GM18526 (cell line): Measurements from ENCODE around the gene TAF1B.

Experiments
- POLR2A ChIP-seq: IDR thresholded peaks from 3 replicates; pipeline ENCODE4 v1.6.1; 2011; ENCODE audit not compliant: insufficient read length; ENCODE audit errors: extremely low read depth

Gene TAF1B

DNA sequence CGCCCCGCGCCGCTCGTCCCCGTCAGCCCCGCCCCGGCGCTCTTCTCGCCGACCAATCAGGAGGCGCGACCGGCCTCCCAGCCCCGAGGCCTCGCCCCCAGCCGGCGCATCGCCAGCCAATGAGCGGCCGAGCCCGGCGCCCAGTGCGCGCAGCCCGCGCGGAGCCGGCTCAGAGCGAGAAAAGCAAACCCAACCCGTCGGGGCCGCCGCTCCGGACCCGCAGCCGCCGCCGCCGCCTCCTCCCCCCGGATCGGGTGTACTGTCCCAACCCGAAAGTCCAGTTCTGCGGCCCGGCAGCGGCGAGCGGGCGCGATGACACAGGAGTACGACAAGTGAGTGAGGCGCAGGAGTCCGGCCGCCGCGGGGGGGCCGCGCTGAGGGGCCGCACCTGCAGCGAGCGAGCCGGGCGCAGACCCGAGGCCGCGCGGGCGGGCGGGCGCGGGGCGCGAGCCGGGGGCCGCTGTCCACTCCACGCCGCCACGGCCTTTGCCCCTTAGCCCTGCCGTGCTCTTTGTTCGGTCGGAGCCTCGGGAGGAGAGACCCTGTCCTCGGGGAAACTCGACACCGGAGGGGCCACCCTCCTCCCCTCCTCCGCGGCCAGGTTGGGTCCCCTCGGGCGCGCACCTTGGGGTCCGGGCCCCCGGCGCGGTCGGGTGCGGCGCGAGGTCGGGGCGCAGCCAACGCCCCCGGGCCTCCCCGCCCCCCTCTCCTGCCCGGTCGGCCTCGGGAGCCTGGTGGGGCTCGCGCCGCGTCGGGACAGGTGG lies 108.4 kb downstream of the TAF1B start, which contains the start of gene GRHL1:
Gene GRHL1 (plus strand): TSS at position 172 of the 764 bp plus-strand sequence. CDS start 141 bp downstream, at position 313.
- TF ChIP-seq POLR2A, result no peak

DNA sequence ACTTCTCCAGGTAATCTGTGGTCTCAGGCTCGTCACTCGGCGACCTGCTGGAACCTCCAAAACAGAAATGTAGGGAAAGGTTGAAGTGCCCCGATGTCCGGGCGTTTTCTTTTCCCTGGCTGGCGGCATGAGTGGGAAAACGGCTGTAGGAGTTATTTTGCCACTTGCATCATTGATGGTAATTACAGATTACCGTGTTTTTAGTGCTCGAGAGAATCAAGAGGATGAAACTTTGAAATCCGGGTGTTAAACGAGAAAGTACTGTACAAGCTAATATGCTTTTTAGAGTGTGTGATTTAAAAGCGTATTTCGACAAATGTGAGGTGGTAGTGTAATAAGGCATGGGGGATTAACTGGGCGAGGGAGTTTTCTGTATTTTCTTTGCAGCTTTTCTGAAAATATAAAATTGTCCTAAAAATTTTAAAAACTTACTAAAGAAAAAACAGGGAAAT lies 109.0 kb downstream of the TAF1B start:
- TF ChIP-seq POLR2A, result no peak

DNA sequence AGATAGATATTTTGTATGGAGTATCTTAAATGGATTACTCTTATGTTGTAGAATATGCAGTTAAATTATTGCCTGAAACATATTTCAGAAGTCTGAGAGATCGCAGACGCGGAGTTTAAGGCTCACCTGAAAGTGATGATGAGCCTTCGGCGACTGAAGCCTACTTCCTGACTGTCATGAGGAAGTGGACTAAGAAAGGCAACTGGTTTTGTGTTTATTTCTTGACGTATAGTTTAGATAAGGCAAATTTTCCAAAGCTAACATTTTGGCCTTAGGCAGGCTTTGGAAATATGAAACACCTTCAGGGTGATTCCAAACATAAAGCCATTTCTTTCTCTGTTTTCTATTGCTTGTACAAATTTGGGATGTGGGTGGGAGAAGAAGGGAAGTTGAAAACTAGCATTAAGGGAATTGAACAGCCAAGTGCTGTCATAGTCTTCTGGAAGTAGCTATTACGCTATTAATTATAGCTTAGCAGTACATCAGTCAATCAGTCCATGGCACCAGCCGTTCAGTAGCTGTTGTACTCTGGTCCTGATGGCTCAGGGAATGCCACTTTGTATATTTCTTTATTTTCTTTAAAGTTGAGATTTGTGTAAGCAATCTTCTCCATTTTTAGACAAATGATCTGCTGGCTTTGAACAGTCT lies 109.7 kb downstream of the TAF1B start:
- no peak for TF ChIP-seq POLR2A

DNA sequence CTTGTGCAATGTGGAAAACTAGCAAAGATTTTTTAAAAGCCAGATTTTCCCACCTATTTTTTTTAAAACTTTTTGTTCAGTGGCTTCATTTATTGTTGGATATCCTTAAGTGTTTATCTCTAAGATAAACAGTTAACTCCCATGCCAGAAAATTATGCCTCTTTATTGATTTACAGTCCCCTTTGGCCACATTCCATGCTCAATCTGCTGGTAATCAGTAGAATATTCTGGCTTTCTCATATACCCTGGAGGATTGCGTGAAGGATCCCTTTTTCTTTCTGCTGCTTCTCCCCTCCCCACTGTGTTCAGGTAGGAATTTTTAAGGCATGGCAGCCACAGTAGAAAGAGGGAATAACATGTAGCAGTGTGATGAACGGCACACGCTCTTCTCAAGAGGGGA lies 110.9 kb downstream of the TAF1B start:
- TF ChIP-seq POLR2A, result no peak

DNA sequence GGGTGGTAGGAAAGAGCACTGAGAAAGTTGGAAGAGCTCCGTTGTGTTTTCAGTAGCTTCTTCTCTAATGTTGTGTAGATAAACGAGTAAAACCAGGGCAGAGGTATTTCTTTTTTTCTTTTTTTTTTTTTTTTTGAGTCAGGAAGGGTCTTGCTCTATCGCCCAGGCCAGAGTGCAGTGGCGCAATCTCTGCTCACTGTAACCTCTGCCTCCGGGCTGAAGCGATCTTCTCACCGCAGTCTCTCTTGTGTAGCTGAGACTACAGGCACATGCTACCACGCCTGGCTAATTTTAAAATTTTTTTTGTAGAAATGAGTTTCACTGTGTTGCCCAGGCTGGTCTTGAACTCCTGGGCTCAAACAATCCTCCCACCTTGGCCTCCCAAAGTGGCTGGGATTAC lies 114.8 kb downstream of the TAF1B start:
- no peak for TF ChIP-seq POLR2A

DNA sequence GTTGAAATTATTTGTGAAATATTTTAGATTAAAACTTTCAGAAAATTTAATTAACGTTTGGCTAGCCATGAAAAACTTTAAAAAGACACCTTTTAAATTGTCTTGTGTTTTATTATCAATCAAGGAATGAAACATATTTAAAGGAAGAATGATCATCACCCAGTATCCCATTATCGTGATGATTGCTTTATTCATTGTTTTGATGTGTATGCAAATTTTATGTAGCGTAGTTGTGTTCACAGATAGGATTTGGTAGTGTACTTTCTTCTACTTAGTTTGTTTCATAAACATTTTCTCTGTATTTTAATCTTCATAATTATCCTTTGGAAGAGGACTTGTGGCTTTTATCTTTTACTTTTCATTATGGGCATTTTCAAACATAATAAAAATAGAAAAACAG lies 116.0 kb downstream of the TAF1B start:
- TF ChIP-seq POLR2A, result no peak

DNA sequence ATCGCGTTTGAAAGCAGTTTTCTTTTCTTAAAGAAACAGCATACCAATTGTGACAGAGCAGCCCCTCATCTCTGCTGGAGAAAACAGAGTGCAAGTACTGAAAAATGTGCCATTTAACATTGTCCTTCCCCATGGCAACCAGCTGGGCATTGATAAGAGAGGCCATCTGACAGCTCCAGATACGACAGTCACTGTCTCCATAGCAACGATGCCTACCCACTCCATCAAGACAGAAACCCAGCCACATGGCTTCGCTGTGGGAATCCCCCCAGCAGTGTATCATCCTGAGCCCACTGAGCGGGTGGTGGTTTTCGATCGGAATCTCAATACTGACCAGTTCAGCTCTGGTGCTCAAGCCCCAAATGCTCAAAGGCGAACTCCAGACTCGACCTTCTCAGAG lies 117.7 kb downstream of the TAF1B start:
- TF ChIP-seq POLR2A, result no peak

DNA sequence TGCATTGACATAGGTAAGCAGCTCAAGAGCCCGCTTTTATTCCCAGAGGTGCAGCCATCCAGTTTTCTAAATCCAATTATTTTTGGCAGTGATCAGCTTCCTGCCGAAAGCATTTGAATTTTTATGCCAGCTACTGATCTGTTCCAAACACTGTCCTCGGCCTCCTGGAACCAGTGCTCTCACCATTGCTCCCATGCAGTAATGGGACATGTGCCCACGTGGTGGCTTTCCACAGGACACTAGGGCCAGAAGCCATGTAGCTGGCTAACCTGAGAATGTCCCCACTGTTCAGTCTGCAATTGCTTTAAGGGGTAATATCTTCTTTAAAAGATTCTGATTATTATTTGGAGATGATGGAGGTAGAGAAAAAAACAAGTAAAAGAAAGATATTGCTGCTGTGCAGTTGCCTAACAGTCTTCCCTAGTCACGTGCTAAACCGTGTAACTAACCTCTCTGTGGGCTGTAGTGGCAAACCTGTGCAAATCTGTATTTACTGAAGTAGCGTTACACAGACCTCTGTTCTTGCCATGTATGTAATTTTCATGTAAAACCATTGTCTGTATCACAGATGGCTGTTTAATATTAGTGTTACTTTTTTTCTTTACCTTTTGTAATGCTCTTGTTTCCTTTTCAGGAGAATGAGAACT lies 121.2 kb downstream of the TAF1B start:
- TF ChIP-seq POLR2A, result no peak

DNA sequence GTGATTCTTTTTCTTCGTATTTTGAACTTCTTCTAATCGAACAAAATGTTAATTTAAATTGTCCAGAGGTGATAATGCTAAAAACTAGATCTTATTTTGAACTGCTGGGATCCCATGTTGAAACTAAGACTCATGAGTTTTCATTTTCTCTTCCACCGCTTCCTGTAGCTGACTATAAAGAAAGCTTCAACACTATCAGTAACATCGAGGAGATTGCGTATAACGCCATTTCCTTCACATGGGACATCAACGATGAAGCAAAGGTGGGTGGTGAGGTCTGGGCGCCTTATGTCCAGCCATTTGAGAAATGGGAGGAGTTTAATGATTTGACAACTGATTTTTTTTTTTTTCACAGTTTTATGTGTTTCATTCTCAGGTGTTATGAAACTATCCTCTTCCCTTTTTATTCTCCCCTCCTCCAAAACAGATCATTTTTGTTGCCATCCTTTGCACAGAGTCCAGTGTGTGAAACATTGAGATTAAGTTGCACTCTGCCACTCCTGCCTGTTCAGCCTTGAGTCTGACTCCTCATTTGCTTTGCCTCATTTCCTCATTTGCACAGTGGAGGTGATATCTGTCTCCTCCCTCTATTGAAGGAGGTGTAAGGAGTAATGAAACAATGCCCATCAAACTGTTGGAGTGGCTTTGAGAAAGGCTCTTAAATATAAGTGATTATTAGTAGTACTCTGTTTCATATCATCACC lies 122.0 kb downstream of the TAF1B start:
- TF ChIP-seq POLR2A, result no peak

DNA sequence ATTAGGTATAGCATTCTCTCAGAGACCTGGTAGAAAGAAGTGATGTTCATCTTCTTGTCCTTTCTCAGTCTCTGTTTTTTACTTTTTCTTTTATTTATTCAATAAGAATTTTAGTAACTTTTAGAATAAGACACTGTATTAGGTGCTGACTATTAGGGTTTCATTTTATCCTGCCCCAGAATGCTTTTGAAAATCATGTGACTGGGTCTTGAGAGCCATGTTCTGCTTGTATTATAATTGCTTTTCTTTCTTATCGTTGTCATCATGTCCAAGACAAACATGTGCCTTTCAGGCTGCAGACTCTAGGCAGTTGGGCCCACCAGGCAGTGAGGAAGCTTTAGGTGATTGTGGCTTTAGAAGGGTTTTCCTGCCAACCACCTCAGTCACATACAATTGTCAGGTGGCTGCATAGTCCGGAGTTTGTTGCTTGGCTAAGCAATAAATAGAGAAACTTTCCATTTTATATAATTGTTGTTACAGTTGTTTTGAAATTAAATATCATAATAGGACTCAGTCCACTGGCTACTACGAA lies 123.3 kb downstream of the TAF1B start:
- TF ChIP-seq POLR2A, result no peak

DNA sequence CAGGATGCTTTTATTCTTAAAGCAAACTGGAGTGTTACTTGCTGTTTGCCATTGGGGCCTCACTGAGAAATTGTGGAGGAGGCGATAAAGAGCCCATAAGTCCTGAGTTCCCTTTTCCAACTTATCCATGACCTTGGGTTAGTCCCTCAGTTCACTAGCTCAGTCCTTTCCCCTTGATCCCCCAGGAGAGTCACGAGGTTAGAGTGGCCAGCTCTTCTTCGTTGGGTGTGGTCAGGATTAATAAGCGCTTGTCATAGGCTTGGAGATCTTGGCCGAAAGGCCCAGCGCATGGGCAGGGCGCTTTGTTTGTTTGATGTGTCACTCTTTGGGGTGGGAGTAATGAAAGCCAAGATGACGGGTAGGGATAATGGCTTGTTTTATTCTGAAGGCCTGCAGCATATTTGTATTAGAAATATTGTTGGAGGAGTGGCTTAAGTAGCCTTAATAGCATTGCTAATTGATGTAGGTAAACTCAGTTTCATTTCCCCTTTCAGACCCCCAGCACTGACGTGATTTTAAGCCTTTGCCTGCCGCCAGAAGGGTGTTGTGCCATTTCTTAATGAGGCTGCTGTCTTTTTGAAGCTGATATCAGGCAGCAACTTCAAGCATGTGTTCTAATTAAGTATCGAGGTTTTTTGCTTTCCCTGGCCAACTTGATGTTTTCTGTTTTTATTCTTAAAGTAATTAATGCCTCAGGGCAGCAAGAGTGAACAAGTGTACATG lies 123.9 kb downstream of the TAF1B start:
- TF ChIP-seq POLR2A, result no peak

DNA sequence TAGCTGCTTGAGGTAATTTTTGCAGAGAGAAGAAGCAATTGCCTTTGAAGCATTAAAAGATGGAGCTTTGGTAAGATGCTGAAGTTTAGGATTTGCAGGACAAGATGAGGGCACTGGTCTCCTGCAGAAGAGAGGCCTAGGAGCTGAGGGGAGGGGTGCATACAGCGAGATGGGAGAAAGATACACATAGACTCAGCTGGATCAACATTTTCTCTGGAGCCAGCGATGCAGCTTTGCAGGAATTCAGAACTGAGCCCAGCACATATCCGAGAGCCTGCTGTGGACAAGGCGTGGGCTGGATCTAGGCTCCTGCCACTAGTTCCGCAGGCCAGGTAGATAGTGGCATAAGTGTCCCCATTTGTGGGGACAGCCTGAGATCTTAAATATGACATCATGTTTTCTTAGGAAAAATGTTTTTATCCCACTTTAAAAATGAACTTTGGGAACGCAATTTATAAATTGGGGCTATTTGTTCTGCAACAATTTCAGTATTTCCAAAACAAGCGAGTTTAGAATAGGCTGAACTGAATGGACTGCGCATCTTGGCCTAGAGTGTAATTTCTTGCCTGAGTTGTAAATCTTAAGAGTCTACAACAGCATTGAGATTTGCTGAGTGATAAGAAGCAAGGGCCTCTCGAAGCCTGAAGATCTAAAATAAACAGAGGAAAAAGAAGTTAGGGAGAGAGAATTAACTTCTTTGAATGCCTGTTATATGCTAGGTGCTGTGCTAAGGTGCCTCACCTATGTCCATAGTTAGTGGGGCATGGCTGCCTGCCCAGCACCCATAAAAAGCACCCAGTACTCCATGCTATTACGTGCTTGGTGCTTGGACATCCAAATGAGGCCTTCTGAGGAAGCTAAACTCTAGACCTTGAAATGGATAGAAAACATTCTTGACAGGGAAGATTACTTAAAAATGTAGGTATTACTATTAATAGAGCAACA lies 125.6 kb downstream of the TAF1B start:
- no peak for TF ChIP-seq POLR2A

DNA sequence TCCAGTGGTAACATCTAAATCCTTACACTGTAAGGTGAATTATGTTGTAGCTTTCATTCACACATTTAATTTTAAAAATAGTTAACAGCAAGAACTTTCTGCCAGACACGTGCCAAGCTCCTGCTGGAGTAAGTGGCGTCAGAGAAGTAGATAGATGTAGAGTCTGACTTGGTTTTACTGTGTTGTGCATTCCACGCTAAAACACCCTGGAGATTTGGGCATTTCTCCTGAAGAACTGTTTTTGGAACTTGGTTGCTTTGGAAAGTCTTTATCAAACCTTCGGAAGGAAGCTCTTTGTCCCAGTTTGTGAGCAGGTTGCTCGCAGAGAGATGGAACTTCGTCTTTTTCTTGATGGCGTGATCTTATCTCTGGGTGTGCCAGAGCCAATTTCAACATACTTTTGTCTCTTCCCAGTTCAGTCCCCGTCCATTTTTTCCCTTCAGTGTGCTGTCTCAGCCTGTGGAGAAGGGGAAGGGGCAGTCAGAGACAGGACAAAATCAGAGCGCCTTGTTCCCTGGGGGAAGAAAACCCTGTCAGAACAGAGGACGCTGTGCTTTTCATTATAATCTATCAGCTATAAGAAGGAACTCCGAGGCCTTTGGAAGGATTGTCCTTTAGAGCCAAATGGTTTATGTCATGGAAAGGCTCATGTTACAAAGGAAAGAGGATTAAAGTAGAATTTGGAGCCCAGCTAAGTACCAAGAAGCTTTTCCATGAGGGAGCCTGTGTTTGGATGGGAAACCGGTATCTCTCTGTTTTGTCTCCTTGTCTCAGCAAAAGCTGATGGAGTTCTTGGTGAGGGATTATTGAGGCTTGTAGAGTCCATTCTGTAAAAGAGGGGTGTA lies 127.1 kb downstream of the TAF1B start:
- no peak for TF ChIP-seq POLR2A
